Neural progenitor cell (in vitro differentiated cells): ENCODE measurements around the gene OR5B21. TPM values are rescaled to one million over a fixed set of nuclear protein-coding genes. Genes with fewer than 3 reads are reported as not detected.

Experiments
- DNase-seq: peaks from one replicate; pipeline ENCODE4 v3.0.0-alpha.2; 2016; ENCODE audit warnings: low spot score
- H2AFZ ChIP-seq: fragments of 200-600 bp; sonication (generic); replicated peaks from 2 replicates; pipeline ENCODE4 v1.6.1; 2016; ENCODE audit warnings: antibody characterized with exemption
- H3F3A ChIP-seq: fragments of 200-600 bp; sonication (generic); 2 replicates; pipeline ENCODE4 v1.6.1; 2016; ENCODE audit warnings: antibody characterized with exemption, low read depth
- H3K27ac ChIP-seq: fragments of 200-600 bp; sonication (generic); 2 replicates; pipeline ENCODE4 v1.5.1; 2016; ENCODE audit warnings: mild to moderate bottlenecking
- H3K27me3 ChIP-seq: fragments of 200-600 bp; sonication (generic); 2 replicates; pipeline ENCODE4 v1.6.1; 2016; ENCODE audit warnings: mild to moderate bottlenecking, moderate library complexity
- H3K36me3 ChIP-seq: fragments of 200-600 bp; sonication (generic); 2 replicates; pipeline ENCODE4 v1.5.1; 2016
- H3K4me1 ChIP-seq: fragments of 200-600 bp; sonication (generic); 2 replicates; pipeline ENCODE4 v1.6.1; 2016; ENCODE audit warnings: mixed run types
- H3K4me2 ChIP-seq: fragments of 200-600 bp; sonication (generic); 2 replicates; pipeline ENCODE4 v1.6.1; 2016
- H3K4me3 ChIP-seq: fragments of 200-600 bp; sonication (generic); 2 replicates; pipeline ENCODE4 v1.5.1; 2016
- H3K79me2 ChIP-seq: fragments of 200-600 bp; sonication (generic); 2 replicates; pipeline ENCODE4 v1.6.1; 2016; ENCODE audit warnings: low read depth
- H3K9ac ChIP-seq: fragments of 200-600 bp; sonication (generic); 2 replicates; pipeline ENCODE4 v1.6.1; 2016
- H3K9me3 ChIP-seq: fragments of 200-600 bp; sonication (generic); 2 replicates; pipeline ENCODE4 v1.5.1; 2016; ENCODE audit warnings: low read depth
- H4K20me1 ChIP-seq: fragments of 200-600 bp; sonication (generic); 2 replicates; pipeline ENCODE4 v1.6.1; 2016; ENCODE audit warnings: low read depth
- H3K27ac Mint-ChIP-seq: 3 replicates; pipeline ENCODE4 v1.8.0; 2021; ENCODE audit warnings: mixed read lengths
- H3K27me3 Mint-ChIP-seq: 2 replicates; pipeline ENCODE4 v1.8.0; 2022; ENCODE audit warnings: low read depth, mild to moderate bottlenecking, inconsistent platforms, moderate library complexity, mixed read lengths; ENCODE audit not compliant: insufficient read depth
- H3K36me3 Mint-ChIP-seq: 3 replicates; pipeline ENCODE4 v1.8.0; 2021; ENCODE audit warnings: mixed read lengths
- H3K4me1 Mint-ChIP-seq: 3 replicates; pipeline ENCODE4 v1.8.0; 2021; ENCODE audit warnings: mixed read lengths
- H3K4me3 Mint-ChIP-seq: 3 replicates; pipeline ENCODE4 v1.8.0; 2021; ENCODE audit warnings: mild to moderate bottlenecking, moderate library complexity, mixed read lengths
- H3K9me3 Mint-ChIP-seq: 3 replicates; pipeline ENCODE4 v1.8.0; 2020; ENCODE audit warnings: mixed read lengths
- CTCF ChIP-seq: fragments of 200-600 bp; sonication (generic); IDR thresholded peaks from 2 replicates; pipeline ENCODE4 v1.5.1; 2017; ENCODE audit warnings: antibody characterized with exemption, mild to moderate bottlenecking
- EZH2 ChIP-seq: fragments of 200-600 bp; sonication (generic); IDR thresholded peaks from 2 replicates; pipeline ENCODE4 v1.6.1; 2017; ENCODE audit warnings: antibody characterized with exemption, mild to moderate bottlenecking, moderate library complexity
- EZH2phosphoT487 ChIP-seq: fragments of 200-600 bp; sonication (generic); IDR thresholded peaks from 2 replicates; pipeline ENCODE4 v1.6.1; 2017; ENCODE audit warnings: antibody characterized with exemption
- total RNA-seq: library from RNA; depleted of rRNA; stranded (reverse); fragments of >200 nt; gene quantifications from 2 replicates; pipeline ENCODE4 v1.2.3, GENCODE V29; 2015; ENCODE audit warnings: low replicate concordance

Gene OR5B21
- not detected in 2 replicates for total RNA-seq

GRCh38 chr11:58508005-58508404 is at the start of gene OR5B21:
OR5B21 (minus strand) TSS chr11:58508105; CDS start chr11:58508105, 0 bp downstream.
- Histone ChIP-seq H3K9ac (no peak within 1 kb of the TSS), H3K79me2 (no peaks in the 10 kb centered on the region), H3K36me3 (no peaks in the 10 kb centered on the region), H3K27me3 (no peaks in the 10 kb centered on the region), H3K27ac (no peak within 1 kb of the TSS), H3K4me3 (no peak within 1 kb of the TSS), H3K9me3 (no peaks in the 10 kb centered on the region), H4K20me1 (no peaks in the 10 kb centered on the region), H3K4me1 (no peaks in the 10 kb centered on the region), H3K4me2 (no peak within 1 kb of the TSS), H2AFZ (no peak within 1 kb of the TSS), H3F3A (no peaks in the 10 kb centered on the region)
- Mint-ChIP-seq H3K27ac (no peak within 1 kb of the TSS), H3K36me3 (no peaks in the 10 kb centered on the region), H3K4me1 (no peaks in the 10 kb centered on the region), H3K9me3 (no peaks in the 10 kb centered on the region), H3K4me3 (no peak within 1 kb of the TSS), H3K27me3 (no peaks in the 10 kb centered on the region)
- no peak for DNase-seq
- TF ChIP-seq CTCF (no peak), EZH2phosphoT487 (no peak), EZH2 (no peak)

- peaks cover 19% of the 10 kb centered on the region for H3K36me3 Mint-ChIP-seq
- Histone ChIP-seq H3K4me1 (peaks cover 12% of the 10 kb centered on the region), H3K4me2 (no peak overlapping the region), H3K27me3 (no peaks in the 10 kb centered on the region), H3K36me3 (no peaks in the 10 kb centered on the region), H4K20me1 (peaks cover 3% of the 10 kb centered on the region), H3K27ac (no peak overlapping the region), H2AFZ (no peak overlapping the region), H3K79me2 (no peaks in the 10 kb centered on the region), H3K9me3 (no peaks in the 10 kb centered on the region), H3F3A (peaks cover 12% of the 10 kb centered on the region), H3K9ac (no peak overlapping the region), H3K4me3 (no peak overlapping the region)
- no peak overlapping the region for H3K4me3 Mint-ChIP-seq
- peaks cover 3% of the 10 kb centered on the region for H3K27me3 Mint-ChIP-seq
- no peak for TF ChIP-seq EZH2phosphoT487
- TF ChIP-seq CTCF: no peak
- no peak for TF ChIP-seq EZH2
- peaks cover 4% of the 10 kb centered on the region for H3K9me3 Mint-ChIP-seq
- peaks cover 11% of the 10 kb centered on the region for H3K4me1 Mint-ChIP-seq
- H3K27ac Mint-ChIP-seq: no peak overlapping the region
- DNase-seq: no peak
Measured at GRCh38 chr11:58549644-58550043, 41.7 kb upstream of the OR5B21 start.

GRCh38 chr11:58546841-58547240 is 38.9 kb upstream of the OR5B21 start:
- H3K9ac ChIP-seq: no peak overlapping the region
- peaks cover 4% of the 10 kb centered on the region for H3K9me3 Mint-ChIP-seq
- peaks cover 17% of the 10 kb centered on the region for H3K36me3 Mint-ChIP-seq
- peaks cover 3% of the 10 kb centered on the region for H3K27me3 Mint-ChIP-seq
- H3K4me3 Mint-ChIP-seq: no peak overlapping the region
- no peak overlapping the region for H3K27ac ChIP-seq
- peak overlapping the region; percentile 25 for H3K4me2 ChIP-seq
- H3K4me1 Mint-ChIP-seq: peaks cover 11% of the 10 kb centered on the region
- TF ChIP-seq CTCF (no peak), EZH2phosphoT487 (no peak), EZH2 (no peak)
- no peaks in the 10 kb centered on the region for H3K9me3 ChIP-seq
- DNase-seq: no peak
- H3K79me2 ChIP-seq: no peaks in the 10 kb centered on the region
- peaks cover 3% of the 10 kb centered on the region for H4K20me1 ChIP-seq
- H3K4me1 ChIP-seq: peaks cover 12% of the 10 kb centered on the region
- H3K27ac Mint-ChIP-seq: peak overlapping the region; percentile 50
- no peak overlapping the region for H3K4me3 ChIP-seq
- H3K36me3 ChIP-seq: peaks cover 3% of the 10 kb centered on the region
- H2AFZ ChIP-seq: no peak overlapping the region
- H3F3A ChIP-seq: peaks cover 12% of the 10 kb centered on the region
- H3K27me3 ChIP-seq: no peaks in the 10 kb centered on the region
